Skin of body (tissue), 2 donors: ENCODE results near the gene MRPL48. TPM values are rescaled to one million over a fixed set of nuclear protein-coding genes. Genes with fewer than 3 reads are reported as not detected.
"Not testable (repeated sequence)": the region's sequence is repeated elsewhere in the genome, so short reads cannot be mapped to it uniquely, and the experiment has no call there.

Source experiments
- DNase-seq: peaks from one replicate; lab custom pipeline; 2025; lab: John Stamatoyannopoulos, UW
- total RNA-seq: library from RNA; depleted of rRNA; stranded (reverse); fragments of >200 nt; gene quantifications from one replicate; pipeline ENCODE4 v1.2.3, GENCODE V29; 2014

The MRPL48 gene
- total RNA-seq, 1 donor from 2014 or later: 30.6 TPM

DNA sequence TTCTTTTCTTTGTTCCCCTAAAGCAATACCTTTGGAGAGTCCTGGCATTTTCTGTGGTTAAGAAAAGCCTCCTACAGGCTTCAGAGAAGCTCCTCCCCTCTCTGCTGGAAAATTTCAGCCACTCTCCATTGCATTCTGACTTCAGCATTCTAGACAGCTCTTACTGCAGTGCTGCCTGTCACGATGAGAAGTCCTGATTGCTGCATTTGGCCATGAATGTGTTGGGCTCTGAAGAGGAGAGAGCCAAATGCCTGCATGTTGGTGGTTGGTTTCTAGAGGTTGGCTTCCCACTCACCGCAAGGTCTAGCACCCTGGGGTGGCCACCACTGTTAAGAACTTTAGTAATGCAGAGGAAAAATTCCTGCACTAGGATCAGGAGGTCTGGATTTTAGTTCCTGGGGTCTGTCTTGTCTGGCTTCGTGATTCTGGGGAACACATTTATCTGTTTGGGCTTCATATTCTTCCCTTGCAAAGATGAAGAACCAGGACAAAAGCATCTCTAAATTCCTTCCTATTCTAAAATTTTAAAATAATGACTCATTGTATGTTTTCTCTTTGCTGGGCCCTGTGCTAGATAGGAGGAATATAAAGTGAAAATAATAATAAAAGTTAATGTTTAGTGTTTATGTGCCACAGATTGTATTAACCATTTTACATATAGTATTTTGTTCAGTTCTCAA, 50.9 kb downstream of the MRPL48 start:
- no peak for DNase-seq

DNA sequence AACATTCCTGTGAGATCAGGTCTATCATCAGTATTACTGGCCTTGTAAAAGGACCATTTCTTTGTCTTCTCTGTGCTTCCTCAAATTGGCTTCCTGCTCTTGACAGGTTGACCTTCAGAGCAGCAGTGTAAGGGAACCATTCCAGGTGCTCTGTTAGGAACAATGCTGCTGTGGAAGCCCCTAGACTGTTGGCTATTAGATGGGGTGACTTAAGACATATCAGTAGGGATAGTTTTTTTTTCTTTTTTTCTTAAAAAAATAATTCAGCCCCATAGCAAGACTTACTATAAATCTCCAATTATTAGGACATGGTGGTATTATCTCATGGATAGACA, 51.4 kb downstream of the MRPL48 start:
- DNase-seq: no peak

DNA sequence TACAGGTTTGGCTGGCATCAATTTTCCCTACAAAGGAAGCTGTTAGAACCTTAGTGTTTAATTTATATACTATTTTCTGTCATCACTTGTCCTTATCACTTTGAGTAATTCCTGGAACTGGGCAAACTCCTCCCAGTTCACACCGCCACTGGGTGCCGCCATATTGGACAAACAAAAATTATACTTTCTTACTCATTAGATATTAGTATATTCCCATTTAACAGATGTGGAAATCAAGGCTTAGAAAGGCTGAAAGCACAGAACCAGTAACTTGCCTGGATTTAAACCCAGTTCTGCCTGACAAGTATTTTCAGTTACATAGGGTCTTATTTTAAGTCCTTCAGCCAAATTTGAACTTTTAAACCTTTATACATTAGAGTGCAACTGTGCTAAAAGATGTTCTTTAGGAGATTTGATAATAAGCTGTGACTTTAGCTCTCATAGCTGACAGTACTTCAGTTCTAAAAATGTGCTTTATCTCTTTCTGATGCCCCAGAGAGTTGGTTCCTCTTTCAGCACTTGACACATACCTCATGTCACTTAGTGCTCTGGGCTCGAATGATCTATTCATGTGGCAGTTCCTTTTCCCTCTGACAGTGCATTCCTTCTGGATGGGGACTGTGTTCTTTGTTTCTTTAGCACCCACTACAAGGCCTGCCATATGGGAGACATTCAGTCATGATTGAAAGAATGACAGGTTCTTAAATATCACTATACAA, 63.5 kb downstream of the MRPL48 start:
- no peak for DNase-seq

DNA sequence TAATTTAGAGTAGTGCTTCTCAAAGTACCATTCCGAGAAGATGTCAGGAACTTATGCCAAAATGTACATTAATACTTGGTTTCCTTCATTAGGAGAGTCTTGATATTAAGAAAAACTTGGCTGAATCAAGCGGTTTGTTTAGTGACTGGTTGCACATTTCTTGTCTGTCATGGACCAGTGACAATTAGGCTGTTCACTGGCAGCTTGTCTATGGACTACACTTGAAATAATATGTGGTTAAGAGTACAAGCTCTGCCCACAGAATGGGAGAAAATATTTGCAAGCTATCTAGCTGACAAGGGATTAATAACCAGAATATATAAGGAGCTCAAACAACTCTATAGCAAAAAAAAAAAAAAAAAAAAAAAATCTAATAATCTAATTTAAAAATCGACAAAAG, 64.4 kb downstream of the MRPL48 start:
- DNase-seq: no peak

DNA sequence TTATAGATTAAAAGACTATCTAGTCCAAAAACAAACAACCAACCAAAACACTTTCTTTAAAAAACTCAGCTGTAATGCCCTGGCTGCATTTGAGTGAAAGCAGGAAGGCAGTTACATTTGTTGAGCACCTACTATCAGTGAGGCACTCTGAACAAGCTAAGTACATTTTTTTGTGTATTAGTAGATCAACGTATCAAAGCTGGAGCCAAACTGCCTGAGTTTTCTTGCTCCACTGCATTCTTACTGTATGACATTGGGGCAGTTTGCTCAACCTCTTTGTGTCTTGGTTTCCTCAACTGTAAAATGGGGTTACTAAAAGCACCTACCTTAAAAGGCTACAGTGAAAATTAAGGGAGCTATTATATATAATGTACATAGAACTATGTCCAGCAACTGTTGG, 67.0 kb downstream of the MRPL48 start:
- no peak for DNase-seq

DNA sequence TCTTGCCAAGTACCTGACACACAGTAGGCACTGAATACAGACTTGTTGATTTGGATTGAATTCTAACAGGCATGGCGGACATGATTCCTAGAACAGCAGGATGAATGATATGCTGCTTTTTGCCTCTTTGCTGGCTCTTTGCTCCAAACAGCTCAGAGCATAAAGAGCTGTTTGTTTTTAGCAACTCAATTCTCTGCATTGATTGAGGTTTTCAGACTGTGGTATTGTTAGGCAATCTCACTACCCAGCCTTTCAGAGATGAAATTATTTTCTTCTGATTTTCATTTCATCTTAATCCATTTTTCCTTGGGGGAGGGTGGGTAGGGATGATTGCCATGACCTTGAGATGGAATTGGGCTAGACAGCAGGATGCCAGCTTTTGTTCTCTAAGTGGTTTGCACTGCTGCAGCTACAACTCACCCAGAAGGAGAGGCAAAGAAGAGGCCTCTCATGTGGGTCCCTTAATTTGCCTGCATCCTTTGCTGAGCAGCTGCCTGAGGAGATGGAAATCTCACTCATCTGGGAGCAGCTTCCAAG, 68.4 kb downstream of the MRPL48 start:
- DNase-seq: no peak

DNA sequence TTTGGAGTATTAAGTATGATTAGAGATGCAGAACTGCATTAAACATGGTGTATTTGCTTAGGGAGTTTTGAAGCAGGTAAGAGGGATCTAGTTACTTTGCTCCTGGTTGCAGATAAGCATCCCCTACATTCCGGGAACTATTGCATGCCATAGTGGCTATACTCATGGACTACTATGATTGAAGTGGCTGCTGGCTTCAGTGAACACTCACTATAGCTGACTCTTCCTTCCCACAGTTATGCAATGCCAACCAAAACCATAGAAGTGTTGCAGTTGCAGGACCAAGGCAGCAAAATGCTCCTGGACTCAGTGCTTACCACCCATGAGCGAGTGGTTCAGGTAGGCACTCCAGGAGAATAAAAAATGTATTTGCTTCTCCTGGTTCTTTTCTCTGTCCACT, 72.0 kb downstream of the MRPL48 start:
- no peak for DNase-seq

DNA sequence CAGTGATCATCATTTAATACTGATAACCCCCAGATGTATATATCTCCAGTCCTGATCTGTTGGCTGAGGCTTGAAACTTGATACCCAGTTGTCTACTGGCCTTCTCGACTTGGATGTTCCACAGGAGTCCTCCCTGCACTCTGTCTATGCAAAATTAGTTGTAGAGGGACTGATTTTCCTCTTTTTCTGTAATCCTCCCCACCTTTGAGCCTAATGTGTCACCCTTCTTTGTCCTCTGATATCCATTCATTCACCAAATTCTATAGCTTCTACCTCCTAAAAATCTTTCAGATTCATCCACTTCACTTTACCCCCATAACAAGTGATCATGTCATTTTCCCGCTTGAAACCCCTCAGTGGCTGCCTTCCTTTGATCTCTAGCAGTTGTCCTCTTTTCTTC, 72.5 kb downstream of the MRPL48 start:
- no peak for DNase-seq

DNA sequence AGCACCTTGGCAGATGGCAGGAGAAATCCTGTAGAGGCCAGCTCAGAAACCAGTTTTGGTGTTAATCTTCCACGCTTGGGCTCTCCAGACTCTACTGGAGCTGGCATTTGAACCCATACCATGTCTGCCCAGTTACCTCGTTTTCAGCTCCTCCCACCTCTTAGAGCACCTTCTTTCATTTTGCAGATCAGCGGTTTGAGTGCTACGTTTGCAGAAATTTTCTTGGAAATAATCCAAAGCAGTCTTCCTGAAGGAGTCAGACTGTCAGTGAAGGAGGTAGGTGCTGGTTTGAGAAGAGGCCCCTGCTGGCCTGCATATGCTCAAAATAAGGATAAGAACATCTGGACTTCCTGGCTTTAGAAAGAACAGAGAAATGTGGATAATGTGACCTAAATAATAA, 75.3 kb downstream of the MRPL48 start:
- DNase-seq: no peak

DNA sequence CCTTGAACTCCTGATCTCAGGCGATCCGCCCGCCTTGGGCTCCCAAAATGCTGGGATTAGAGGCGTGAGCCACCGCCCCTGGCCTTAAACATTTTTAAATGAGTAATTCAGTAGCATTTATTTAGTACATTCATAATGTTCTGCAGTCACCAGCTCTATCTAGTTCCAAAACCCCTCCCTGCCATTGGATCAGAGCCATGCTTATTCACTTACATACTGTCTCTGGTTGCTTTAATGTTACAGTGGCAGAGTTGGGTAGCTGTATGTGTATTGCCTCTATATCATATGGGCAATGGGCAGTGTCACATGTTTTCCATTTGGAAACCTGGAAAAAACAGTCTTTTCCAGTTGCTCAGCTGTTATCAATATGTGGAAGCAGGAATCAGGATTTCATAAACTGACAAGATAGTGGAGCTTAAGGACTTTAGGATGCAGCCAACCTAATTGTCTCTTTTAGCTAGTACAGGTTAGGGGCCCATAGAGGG, 78.5 kb downstream of the MRPL48 start:
- no peak for DNase-seq

DNA sequence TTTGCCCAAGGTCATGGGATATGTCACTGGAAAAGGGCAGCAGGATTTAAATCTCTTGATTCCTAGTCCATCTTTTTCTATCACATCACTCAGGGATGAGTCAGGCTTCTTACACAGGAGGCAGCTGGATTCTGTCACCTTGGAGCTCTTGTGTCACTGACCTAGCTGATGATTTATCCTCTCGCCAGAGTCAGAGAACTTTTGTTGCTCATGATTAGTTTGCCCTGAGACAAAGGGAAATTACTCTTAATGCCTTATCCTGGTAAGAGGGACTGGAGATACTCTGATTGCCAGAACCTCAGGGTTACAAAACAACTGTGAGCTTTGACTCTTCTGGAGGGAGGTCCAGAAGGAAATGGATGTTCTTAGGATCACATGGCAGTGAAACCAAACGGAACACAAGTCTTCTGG, 78.9 kb downstream of the MRPL48 start:
- DNase-seq: no peak

DNA sequence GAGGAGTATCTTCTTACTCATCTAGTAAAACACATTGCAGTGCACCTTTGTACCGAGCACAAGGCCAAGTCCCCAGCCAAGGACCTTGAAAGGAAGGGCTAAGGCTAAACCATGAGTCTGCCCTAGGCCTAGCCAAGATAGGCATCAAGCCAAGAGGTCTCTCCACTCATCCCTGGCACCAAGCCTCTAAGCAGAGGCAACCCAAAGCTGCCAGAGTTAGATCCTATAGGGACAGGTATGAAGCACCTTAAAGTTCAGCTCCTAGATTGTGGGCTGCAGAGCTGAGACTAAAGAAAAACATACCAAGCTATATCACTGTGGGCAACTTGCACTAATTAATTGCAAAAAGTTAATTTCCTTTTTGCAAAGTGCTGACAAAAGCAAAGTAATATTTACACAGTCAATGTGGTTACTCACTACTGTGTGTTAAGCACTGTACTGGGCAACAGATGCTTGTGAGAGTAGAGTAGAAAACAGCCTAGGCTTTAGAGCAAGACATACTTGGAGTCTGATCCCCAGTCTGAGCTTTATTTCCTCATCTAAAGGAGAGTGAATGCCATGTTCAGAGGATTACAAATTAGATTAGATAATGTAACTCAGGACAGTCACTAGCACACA, 81.8 kb downstream of the MRPL48 start:
- no peak for DNase-seq

DNA sequence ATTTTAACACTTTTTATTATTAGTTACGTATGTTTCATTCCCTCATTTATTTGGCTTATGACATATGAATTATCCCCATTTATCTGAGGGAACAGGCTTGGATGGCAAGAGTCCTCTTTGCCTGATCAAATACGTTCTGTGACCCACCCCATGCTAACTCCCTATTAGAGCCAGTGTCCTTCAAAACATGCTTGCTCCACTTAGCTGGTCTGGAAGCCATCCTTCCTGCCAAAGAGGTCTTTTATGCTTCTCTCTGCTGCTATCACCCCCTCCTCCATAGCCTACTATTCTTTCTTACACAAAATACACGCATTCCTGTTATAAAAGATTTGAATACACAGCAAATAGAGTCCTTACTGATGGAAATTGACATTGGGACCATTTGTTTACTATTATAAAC, 82.6 kb downstream of the MRPL48 start:
- no peak for DNase-seq

DNA sequence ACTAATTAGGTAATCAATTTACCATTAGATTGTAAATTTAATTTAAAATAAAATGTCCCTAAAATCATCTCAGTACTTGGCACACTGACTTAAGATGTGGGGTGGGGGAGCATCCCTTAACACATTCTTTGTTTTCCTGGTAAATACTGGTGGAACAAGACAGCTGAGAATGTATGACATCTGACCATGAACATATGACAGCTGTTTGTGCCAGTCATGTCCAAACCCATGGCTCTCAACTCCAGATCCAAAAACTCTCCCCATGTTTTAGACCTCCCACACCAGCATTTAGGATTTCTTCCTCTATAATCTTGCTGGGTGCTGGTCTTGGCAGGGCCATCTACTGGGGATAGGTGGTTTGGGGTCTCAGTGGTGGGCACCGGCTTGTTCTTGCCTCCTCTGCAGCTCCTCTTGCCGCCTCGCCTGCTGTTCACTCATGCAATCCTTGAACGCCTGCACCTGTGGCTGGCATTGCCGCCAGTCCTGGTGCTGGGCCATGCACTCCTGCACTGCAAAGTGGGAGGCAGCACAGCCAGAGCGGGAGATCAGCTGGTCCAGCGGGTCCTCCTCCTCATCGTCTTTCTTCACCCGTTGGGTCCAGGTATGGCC, 85.2 kb downstream of the MRPL48 start:
- no peak for DNase-seq

DNA sequence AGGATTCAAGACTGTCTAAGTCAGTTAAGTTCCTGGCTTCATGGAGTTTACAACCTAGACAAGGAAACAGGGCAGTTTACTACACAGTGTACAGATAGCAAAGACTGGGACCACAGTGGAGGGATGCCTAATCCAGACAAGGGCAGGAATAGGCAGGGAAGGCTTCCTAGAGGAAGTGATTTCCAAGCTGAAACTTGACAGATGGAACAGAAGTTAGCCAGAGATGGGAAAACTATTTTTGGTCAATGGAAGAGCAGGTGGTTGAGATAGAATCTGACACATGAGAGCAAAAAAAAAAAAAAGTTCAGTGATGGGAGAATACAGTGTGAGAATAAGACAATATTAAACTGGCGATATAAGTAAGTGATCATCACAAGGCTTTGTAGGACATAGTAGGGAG, 87.7 kb downstream of the MRPL48 start:
- DNase-seq: no peak

DNA sequence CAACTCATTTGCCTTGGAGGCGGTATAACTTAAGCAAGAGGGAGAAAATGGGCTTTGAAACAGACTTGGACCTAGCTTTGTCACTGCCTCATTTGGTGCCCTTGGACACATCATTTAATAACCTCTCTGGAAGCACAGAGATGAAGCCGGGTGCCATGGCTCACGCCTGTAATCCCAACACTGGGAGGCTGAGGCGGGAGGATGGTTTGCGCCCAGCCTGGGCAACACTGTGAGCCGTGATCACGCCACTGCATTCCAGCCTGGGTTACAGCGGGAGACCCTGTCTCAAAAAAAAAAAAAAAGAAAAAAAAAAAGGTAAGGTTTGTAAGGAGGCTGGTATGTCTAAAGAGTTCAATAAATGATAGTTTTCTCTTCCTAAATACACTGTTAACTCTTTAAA, 88.2 kb downstream of the MRPL48 start:
- DNase-seq: no peak

DNA sequence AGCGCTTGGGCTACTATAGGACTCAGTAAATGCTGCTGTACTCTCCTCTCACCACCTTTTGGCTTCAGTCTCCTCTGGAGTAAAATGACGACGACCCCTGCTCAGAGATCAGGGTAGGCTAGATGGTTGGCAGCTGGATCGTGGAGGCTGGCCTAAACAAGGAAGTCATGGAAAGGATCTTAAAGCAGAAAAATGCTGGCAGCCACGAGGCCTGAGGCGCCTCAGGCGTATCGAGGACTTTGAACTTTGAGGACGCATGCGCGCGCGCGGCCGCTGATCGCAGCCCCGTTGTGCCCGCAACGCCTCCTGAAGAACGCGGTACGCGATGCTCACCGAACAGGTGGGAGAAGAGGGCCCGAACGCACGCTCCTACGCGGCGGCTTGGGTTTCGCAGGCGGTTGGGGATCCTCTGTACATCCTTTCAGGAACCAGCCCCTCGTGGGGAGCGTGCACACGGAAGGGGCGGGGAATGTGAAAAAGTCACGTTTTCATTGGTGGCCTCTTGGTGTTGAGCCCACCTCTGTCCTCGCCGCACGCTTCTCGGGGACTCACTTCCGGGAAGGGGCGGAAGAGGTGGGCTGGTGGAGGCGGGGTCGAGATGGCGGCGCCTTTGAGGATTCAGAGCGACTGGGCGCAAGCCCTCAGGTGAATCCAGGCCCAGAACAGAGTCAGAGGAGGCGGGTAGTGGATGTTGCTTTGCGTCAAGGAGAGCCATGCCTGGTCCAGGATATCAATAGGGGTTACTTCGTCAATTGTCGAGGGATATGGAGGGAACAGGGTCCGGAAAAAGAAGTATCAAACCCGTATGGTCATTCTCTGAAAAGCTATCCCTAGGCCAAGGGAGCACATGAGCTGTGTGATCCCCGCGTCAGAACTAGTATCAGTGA, 89.0 kb downstream of the MRPL48 start, which contains the start of the genes COA4 and PAAF1:
Gene COA4 (minus strand): TSS at position 423 of the 887 bp plus-strand sequence. CDS start 3,468 bp downstream, outside the sequence.
Gene PAAF1 (plus strand): TSS at position 576 of the 887 bp plus-strand sequence. CDS start 23 bp downstream, at position 599.
- peak; percentile 98 for DNase-seq

DNA sequence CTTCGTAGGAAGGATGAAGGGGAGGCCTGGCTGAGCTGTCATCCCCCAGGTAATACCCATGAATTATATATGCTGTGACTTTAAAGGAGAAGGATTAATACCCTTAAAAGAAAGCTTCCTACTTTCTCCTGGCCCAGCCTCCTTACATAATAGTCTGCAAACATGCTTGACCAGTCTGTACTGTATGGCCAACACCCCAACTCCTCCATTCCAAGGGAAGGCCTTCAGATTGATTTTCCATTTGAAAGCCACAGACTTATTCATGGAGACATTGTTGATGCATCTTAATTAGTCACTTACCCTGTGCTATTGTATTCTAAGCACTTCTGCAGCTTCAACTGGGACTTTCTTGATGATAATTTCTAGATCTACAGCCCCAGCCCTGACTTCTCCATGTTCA, 91.1 kb downstream of the MRPL48 start:
- DNase-seq: no peak

DNA sequence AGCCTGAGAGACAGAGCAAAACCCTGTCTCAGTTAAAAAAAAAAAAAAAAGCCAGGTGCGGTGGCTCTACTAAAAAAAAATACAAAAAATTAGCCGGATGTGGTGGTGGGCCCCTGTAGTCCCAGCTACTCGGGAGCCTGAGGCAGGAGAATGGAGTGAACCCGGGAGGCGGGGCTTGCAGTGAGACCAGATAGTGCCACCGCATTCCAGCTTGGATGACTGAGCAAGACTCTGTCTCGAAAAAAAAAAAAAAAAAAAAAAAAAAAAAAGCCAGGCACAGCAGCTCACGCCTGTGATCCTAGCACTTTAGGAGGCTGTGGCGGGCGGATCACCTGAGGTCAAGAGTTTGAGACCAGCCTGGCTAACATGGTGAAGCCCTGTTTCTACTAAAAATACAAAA, 92.8 kb downstream of the MRPL48 start:
- not testable (repeated sequence) for DNase-seq

DNA sequence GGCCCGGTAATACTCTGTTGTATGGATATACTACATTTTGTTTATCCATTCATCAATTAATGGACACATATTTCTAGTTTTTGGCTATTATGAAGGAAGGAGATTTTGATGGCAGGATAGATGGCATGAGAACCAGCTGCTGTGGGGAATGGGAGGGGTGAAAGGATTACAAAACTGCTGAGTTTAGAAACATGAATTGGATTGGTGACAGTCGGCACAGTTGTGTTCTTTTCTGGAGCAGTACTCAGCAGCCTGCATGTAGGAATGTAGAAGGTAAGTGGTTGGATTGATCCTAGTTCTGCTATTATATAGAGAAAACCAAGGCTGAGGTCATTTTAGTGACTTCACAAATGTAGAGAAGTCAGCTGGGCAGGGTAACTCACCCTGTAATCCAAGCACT, 96.2 kb downstream of the MRPL48 start:
- DNase-seq: no peak

DNA sequence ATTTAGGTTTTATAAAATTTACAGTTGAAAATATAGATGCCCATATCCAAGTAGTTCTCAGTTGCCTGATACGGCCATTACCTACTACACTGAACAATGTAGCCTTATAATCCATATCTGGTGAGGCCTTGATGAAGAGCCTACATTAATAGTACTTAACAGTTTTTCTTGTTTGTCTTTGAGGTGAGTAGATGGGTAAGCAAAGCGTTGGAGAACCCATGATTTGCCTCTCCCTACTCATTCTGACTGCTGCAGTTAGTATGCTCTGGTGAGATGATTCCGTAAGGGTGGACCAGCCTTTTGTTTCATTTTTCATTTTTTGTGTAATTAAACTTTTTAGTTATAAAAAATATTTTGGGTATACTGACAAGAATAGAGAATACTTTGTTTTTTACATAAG, 100.6 kb downstream of the MRPL48 start:
- no peak for DNase-seq
